ENCODE measurements around the gene SPATS2L. TPM values are rescaled to one million over a fixed set of nuclear protein-coding genes. Genes with fewer than 3 reads are reported as not detected.

Gene SPATS2L
- total and polyA plus RNA-seq, 2 of the 13 experiments (the other 11 are each of a cell fraction or from before 2014, with no cell fraction given) = 154 to 212 TPM

- TF ChIP-seq HMGXB3 (CRISPR knock-in tag; IDR thresholded peaks at IDR 0.05; ENCODE audit: borderline replicate concordance) (no peak), SCMH1 (CRISPR knock-in tag; IDR thresholded peaks at IDR 0.05; ENCODE audit: borderline replicate concordance) (no peak), ZNF737 (CRISPR knock-in tag; IDR thresholded peaks at IDR 0.05; ENCODE audit: borderline replicate concordance) (no peak), ONECUT2 (CRISPR knock-in tag; IDR thresholded peaks at IDR 0.05) (peak; percentile 83), ATF4 (CRISPR knock-in tag; IDR thresholded peaks at IDR 0.05) (peak in 1 of 2 experiments; percentile 86; a peak in 2 of 4 replicates), GFI1 (CRISPR knock-in tag; IDR thresholded peaks at IDR 0.05; ENCODE audit: borderline replicate concordance) (peak; percentile 98), SYNCRIP (IDR thresholded peaks at IDR 0.05; ENCODE audit: insufficient read depth, low read depth, low read length) (no peak), BCL6 (CRISPR knock-in tag; IDR thresholded peaks at IDR 0.05) (peak; percentile 89), ZNF30 (CRISPR knock-in tag; IDR thresholded peaks at IDR 0.05) (no peak), FOXO1 (CRISPR knock-in tag; IDR thresholded peaks at IDR 0.05) (no peak; the same call in 1 of the 2 replicates), ZNF407 (CRISPR knock-in tag; IDR thresholded peaks at IDR 0.05; ENCODE audit: not compliant biosample characterization) (no peak)
These were observed 3.4 kb upstream of the SPATS2L start (continued) for GRCh38 chr2:200302940-200303727.
